Retinal pigment epithelial cell (primary cell): Measurements from ENCODE around the gene ROBO1.
A peak's percentile ranks its signal among the peaks of the same experiment; 100 is the strongest.

Experiments used
- DNase-seq: peaks from one replicate; pipeline ENCODE4 v3.0.0-alpha.2; 2010; ENCODE audit warnings: low read depth
- H3K4me3 ChIP-seq: 2 replicates; pipeline ENCODE4 v1.5.1; 2011; ENCODE audit warnings: mild to moderate bottlenecking, low read length, control low read depth, moderate library complexity
- CTCF ChIP-seq: conservative IDR thresholded peaks from 2 replicates; pipeline ENCODE4 v1.5.1; 2011; ENCODE audit warnings: low read depth, low read length, control low read depth, inconsistent platforms

The ROBO1 gene

GRCh38 chr3:79039192-79039591, 728.6 kb downstream of the ROBO1 start:
- no peak for TF ChIP-seq CTCF
- H3K4me3 ChIP-seq: no peak overlapping the region
- peak; percentile 64 for DNase-seq

- DNase-seq: no peak
- no peak for TF ChIP-seq CTCF
- H3K4me3 ChIP-seq: no peak overlapping the region
These were observed 729.2 kb downstream of the ROBO1 start for GRCh38 chr3:79038636-79039035.

- TF ChIP-seq CTCF: no peak
- no peak for DNase-seq
- no peak overlapping the region for H3K4me3 ChIP-seq
These were observed 729.7 kb downstream of the ROBO1 start for GRCh38 chr3:79038057-79038456.

- no peak overlapping the region for H3K4me3 ChIP-seq
- peak; percentile 55 for TF ChIP-seq CTCF
- DNase-seq: no peak
These were observed 735.0 kb downstream of the ROBO1 start for GRCh38 chr3:79032686-79033318.

- H3K4me3 ChIP-seq: no peak overlapping the region
- TF ChIP-seq CTCF: no peak
- DNase-seq: no peak
These were observed 737.6 kb downstream of the ROBO1 start for GRCh38 chr3:79030157-79030556.

- no peak overlapping the region for H3K4me3 ChIP-seq
- no peak for TF ChIP-seq CTCF
- DNase-seq: no peak
These were observed 738.9 kb downstream of the ROBO1 start for GRCh38 chr3:79028916-79029315.

GRCh38 chr3:79027593-79027992, 740.2 kb downstream of the ROBO1 start:
- DNase-seq: no peak
- no peak overlapping the region for H3K4me3 ChIP-seq
- no peak for TF ChIP-seq CTCF
